DMS153 (cell line): ENCODE results near the gene ZNF574.
"Not testable (repeated sequence)": the region's sequence is repeated elsewhere in the genome, so short reads cannot be mapped to it uniquely, and the experiment has no call there.

Experiments used
- DNase-seq: peaks from one replicate; lab custom pipeline; 2025; lab: John Stamatoyannopoulos, UW

ZNF574 gene

GRCh38 chr19:42075616-42076379 is at the start of gene ZNF574:
TSS of gene ZNF574 (plus strand) at chr19:42076166. CDS start at chr19:42078607, 2,441 bp downstream.
- peak; percentile 99 for DNase-seq

- DNase-seq = no peak
Observed at GRCh38 chr19:42028304-42029216, 47.4 kb upstream of the ZNF574 start.

- DNase-seq = no peak
Observed at GRCh38 chr19:42030645-42031440, 45.1 kb upstream of the ZNF574 start.

GRCh38 chr19:42032431-42032830 is 43.5 kb upstream of the ZNF574 start:
- DNase-seq = peak; percentile 96

- DNase-seq = no peak
Observed at GRCh38 chr19:42033413-42033812, 42.6 kb upstream of the ZNF574 start.

- peak; percentile 21 for DNase-seq
Observed at GRCh38 chr19:42034640-42035391, 41.1 kb upstream of the ZNF574 start.

GRCh38 chr19:42037649-42038048 is 38.3 kb upstream of the ZNF574 start:
- no peak for DNase-seq

GRCh38 chr19:42038666-42039065 is 37.3 kb upstream of the ZNF574 start:
- no peak for DNase-seq

GRCh38 chr19:42040031-42040430 is 35.9 kb upstream of the ZNF574 start:
- DNase-seq = no peak

- DNase-seq = not testable (repeated sequence)
Observed at GRCh38 chr19:42040491-42040890, 35.5 kb upstream of the ZNF574 start.

GRCh38 chr19:42042455-42043170 is 33.4 kb upstream of the ZNF574 start:
- DNase-seq = no peak

GRCh38 chr19:42045575-42045974 is 30.4 kb upstream of the ZNF574 start:
- no peak for DNase-seq

GRCh38 chr19:42048992-42049391 is 27.0 kb upstream of the ZNF574 start:
- peak; percentile 39 for DNase-seq

GRCh38 chr19:42051166-42052115 is 24.5 kb upstream of the ZNF574 start:
- peak; percentile 59 for DNase-seq

- peak; percentile 88 for DNase-seq
Observed at GRCh38 chr19:42052241-42052863, 23.6 kb upstream of the ZNF574 start.

- DNase-seq = no peak
Observed at GRCh38 chr19:42053037-42053935, 22.7 kb upstream of the ZNF574 start.

- DNase-seq = no peak
Observed at GRCh38 chr19:42054205-42054604, 21.8 kb upstream of the ZNF574 start.

GRCh38 chr19:42057846-42058245 is 18.1 kb upstream of the ZNF574 start:
- no peak for DNase-seq
